Cardiac muscle cell (in vitro differentiated cells and primary cell): ENCODE data around the gene PPA2. TPM values are rescaled to one million over a fixed set of nuclear protein-coding genes. Genes with fewer than 3 reads are reported as not detected.
"Not testable (repeated sequence)": the region's sequence is repeated elsewhere in the genome, so short reads cannot be mapped to it uniquely, and the experiment has no call there.

Experiments
- DNase-seq, 2 donors: peaks; one replicate each; pipeline versions ENCODE4 v3.0.0 to v3.0.0-alpha.2; 2010 to 2017; ENCODE audit warnings: low read depth in 1 of 2, low spot score in 1 of 2
- H3K27ac ChIP-seq: fragments of 200-600 bp; sonication (generic); 2 replicates; pipeline ENCODE4 v1.5.1; 2016
- H3K27me3 ChIP-seq: fragments of 200-600 bp; sonication (generic); 2 replicates; pipeline ENCODE4 v1.6.0; 2016; ENCODE audit warnings: control low read depth
- H3K36me3 ChIP-seq: fragments of 200-600 bp; sonication (generic); 2 replicates; pipeline ENCODE4 v1.5.1; 2016; ENCODE audit warnings: control low read depth
- H3K4me1 ChIP-seq: fragments of 200-600 bp; sonication (generic); 2 replicates; pipeline ENCODE4 v1.8.1; 2017; ENCODE audit warnings: low read depth, mild to moderate bottlenecking, mixed run types
- H3K4me3 ChIP-seq: fragments of 200-600 bp; sonication (generic); 2 replicates; pipeline ENCODE4 v1.5.1; 2016; ENCODE audit warnings: mild to moderate bottlenecking
- H3K9me3 ChIP-seq: fragments of 200-600 bp; sonication (generic); 2 replicates; pipeline ENCODE4 v1.5.1; 2017; ENCODE audit warnings: low read depth, mild to moderate bottlenecking, control low read depth
- CTCF ChIP-seq: IDR thresholded peaks from 2 replicates; pipeline ENCODE4 v1.5.1; 2012; ENCODE audit warnings: low read depth, mild to moderate bottlenecking, low read length
- polyA plus RNA-seq: library from polyadenylated mRNA; unstranded; fragments of >200 nt; fragmentation: Nextera tagmentation; extraction: Ambion mirVana; gene quantifications from 2 replicates; pipeline ENCODE4 v1.2.1, GENCODE V29; 2016
- total RNA-seq: library from RNA; depleted of rRNA; stranded (reverse); fragments of >200 nt; gene quantifications from 2 replicates; pipeline ENCODE4 v1.2.3, GENCODE V29; 2016

Gene PPA2
- total and polyA plus RNA-seq, 2 experiments from 2014 or later: 97.6 to 130 TPM

DNA sequence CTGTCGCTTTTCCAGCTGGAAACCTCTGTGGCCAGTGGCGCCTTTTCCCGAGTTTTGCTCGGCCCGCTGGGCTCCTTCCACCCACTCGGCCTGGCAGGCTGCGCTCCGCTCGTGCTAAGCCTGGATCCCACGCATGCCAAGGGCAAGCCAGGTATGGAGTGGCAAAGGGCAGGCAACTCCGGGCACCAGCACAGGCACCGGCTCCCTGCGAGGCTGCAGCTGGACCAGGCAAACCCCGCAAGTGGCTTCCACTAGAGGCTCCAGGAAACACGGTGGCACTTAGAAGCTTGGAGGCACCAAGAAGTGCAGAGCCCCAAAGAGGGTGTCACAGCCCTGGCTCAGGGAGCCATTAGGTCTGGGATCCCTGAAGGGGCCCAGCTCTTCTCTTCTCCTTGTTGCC is 59.5 kb downstream of the PPA2 start:
- no peak for TF ChIP-seq CTCF
- no peak for DNase-seq
- Histone ChIP-seq H3K4me3 (no peak overlapping the region), H3K27ac (no peak overlapping the region), H3K4me1 (no peaks in the 10 kb centered on the region), H3K36me3 (peaks cover 4% of the 10 kb centered on the region), H3K27me3 (no peaks in the 10 kb centered on the region), H3K9me3 (no peaks in the 10 kb centered on the region)

DNA sequence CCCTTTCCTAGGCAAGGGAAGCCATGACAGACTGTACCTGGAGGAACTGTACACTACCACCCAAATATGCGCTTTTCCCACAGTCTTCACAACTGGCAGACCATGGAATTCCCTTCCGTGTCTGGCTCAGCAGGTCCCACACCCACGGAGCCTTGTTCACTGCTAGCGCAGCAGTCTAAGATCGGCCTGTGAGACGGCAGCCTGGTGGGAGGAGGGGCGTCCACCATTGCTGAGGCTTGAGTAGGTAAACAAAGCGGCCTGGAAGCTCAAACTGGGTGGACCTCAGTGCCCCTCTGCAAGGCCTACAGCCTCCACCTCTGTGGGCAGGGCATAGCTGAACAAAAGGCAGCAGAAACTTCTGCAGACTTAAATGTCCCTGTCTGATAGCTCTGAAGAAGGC is 64.7 kb downstream of the PPA2 start:
- not testable (repeated sequence) for H3K36me3 ChIP-seq, H3K4me3 ChIP-seq, H3K4me1 ChIP-seq, DNase-seq, H3K9me3 ChIP-seq, H3K27ac ChIP-seq, H3K27me3 ChIP-seq

DNA sequence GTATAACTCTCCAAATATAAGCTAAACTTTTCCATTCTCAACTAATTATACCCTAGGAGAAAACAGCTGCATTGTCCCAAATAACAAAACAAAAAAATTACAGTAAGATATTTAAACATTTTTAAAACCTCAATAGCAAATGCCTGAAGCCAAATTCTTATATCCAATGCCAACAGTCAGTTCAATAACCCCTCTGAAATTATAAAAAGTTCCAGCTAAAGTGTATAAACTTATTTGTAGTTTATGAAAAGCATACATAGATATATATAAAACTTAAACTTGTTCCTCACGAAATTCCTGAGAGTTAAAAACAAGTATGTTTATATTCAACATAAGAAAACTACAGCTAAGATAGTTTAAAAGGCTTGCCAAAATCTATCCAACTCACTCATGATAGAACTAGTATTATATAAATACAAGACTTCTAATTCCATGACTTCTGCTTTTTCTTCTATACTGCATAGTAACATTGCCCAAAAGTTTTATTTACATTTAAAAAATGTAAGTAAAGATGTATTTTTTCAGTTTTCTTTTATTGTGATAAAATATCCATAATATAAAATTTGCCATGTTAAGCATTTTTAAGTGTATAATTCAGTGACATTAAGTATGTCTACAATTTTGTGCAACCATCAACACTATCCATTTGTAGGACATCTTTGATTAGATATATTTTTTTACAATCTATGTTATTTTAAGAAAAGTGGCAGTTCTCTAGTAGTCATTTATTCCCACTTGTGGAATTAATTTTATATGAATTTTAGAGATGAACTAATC is 72.8 kb downstream of the PPA2 start:
- Histone ChIP-seq H3K27me3 (no peaks in the 10 kb centered on the region), H3K36me3 (peaks cover 13% of the 10 kb centered on the region), H3K4me1 (no peaks in the 10 kb centered on the region), H3K4me3 (no peak overlapping the region), H3K9me3 (no peaks in the 10 kb centered on the region), H3K27ac (no peak overlapping the region)
- TF ChIP-seq CTCF: no peak
- no peak for DNase-seq

DNA sequence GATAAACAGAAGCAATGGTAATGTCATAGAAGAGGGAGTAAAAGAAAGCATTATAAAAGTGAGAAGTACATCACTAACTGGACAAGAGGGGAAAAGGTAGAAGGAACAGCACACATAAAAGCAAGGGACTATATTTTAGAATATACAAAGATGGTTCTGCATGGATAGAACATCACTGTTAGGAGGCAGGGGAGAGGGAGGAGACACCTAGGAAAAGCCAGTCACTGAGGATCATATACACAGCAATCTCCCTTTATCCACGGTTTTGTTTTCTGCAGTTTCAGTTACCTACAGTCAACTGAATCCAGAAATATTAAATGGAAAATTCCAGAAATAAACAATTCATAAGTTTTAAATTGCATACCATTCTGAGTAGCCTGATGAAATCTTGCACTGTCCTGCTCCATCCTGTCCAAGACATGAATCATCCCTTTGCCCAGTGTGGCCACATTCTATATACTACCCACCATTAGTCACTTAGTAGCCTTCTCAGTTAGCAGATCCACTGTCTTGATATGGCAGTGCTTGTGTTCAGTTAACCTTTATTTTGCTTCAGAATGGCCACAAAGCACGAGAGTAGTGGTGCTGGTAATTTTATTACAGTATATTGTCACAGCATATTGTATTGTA is 74.2 kb downstream of the PPA2 start:
- no peak overlapping the region for H3K4me3 ChIP-seq
- no peaks in the 10 kb centered on the region for H3K4me1 ChIP-seq
- H3K27me3 ChIP-seq: no peaks in the 10 kb centered on the region
- H3K9me3 ChIP-seq: no peaks in the 10 kb centered on the region
- no peak for TF ChIP-seq CTCF
- peak in 1 of 2 donors; percentile 83 for DNase-seq
- no peak overlapping the region for H3K27ac ChIP-seq
- peaks cover 14% of the 10 kb centered on the region for H3K36me3 ChIP-seq

DNA sequence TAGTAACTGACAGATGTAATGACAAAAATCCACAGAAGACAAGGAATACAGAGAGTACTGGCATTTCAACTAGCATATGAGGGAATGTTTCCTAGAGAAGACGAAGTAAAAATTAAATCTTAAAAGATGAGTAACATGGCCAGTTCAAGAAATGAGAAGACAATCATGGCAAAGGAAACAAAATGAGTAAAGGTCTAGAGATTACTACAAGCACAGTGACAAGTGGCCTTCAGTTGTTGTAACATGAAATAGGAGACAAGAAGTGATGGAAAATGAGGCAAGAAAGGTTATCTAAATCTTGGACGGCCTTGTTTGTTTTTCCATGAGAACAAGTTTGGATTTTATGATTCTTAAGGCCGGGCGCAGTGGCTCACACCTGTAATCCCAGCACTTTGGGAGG is 81.0 kb downstream of the PPA2 start:
- H3K36me3 ChIP-seq: peaks cover 5% of the 10 kb centered on the region
- no peaks in the 10 kb centered on the region for H3K27me3 ChIP-seq
- no peaks in the 10 kb centered on the region for H3K9me3 ChIP-seq
- H3K4me3 ChIP-seq: no peak overlapping the region
- no peaks in the 10 kb centered on the region for H3K4me1 ChIP-seq
- no peak for DNase-seq
- no peak overlapping the region for H3K27ac ChIP-seq
- no peak for TF ChIP-seq CTCF

DNA sequence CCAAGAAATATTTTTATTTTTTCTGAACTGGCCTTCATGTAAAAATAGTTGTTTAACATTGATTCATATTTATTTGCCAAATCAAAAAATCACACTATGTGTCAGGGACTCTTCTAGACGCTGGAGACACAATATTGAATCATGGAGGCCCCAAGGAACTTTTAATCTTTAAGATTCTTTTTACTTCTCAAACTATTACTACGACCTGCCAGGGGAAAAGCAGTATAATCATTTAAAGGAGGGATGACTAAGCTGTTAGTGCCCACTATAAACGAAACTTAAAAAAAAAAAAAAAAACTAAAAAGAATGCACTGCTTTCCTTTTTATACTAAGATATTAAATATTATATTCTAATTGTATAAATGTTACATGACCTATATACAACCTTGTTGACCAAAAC is 84.7 kb downstream of the PPA2 start:
- Histone ChIP-seq H3K9me3 (no peaks in the 10 kb centered on the region), H3K27me3 (no peaks in the 10 kb centered on the region), H3K4me1 (no peaks in the 10 kb centered on the region), H3K27ac (no peak overlapping the region), H3K36me3 (peaks cover 7% of the 10 kb centered on the region), H3K4me3 (no peak overlapping the region)
- TF ChIP-seq CTCF: no peak
- DNase-seq: peak in 1 of 2 donors; percentile 10
